HG03066 (cell line): ENCODE results near the gene SYT2.

Experiments
- ATAC-seq: cut with Tn5 transposase; IDR thresholded peaks from one replicate; pipeline ENCODE4 v1.9.1; 2021; ENCODE audit warnings: low read depth; ENCODE audit not compliant: unreplicated experiment

SYT2 gene

GRCh38 chr1:202680586-202681352 is 29.5 kb downstream of the SYT2 start:
- ATAC-seq = no peak

- no peak for ATAC-seq
These were observed 30.7 kb downstream of the SYT2 start for GRCh38 chr1:202679406-202680177.

- no peak for ATAC-seq
These were observed 32.8 kb downstream of the SYT2 start for GRCh38 chr1:202677433-202677832.

- no peak for ATAC-seq
These were observed 36.7 kb downstream of the SYT2 start for GRCh38 chr1:202673531-202673930.

GRCh38 chr1:202671399-202671798 is 38.9 kb downstream of the SYT2 start:
- no peak for ATAC-seq

- ATAC-seq = no peak
These were observed 44.8 kb downstream of the SYT2 start for GRCh38 chr1:202665417-202665816.

- no peak for ATAC-seq
These were observed 46.2 kb downstream of the SYT2 start for GRCh38 chr1:202664083-202664482.

- no peak for ATAC-seq
These were observed 47.1 kb downstream of the SYT2 start for GRCh38 chr1:202663131-202663530.

GRCh38 chr1:202662081-202662480 is 48.2 kb downstream of the SYT2 start:
- no peak for ATAC-seq

GRCh38 chr1:202661136-202661845 is 49.0 kb downstream of the SYT2 start:
- no peak for ATAC-seq

- no peak for ATAC-seq
These were observed 50.3 kb downstream of the SYT2 start for GRCh38 chr1:202659974-202660373.

- no peak for ATAC-seq
These were observed 50.7 kb downstream of the SYT2 start for GRCh38 chr1:202659541-202659940.

GRCh38 chr1:202658769-202659168 is 51.5 kb downstream of the SYT2 start:
- no peak for ATAC-seq

GRCh38 chr1:202658251-202658759 is 51.9 kb downstream of the SYT2 start:
- ATAC-seq = no peak

GRCh38 chr1:202656951-202657646 is 53.2 kb downstream of the SYT2 start:
- ATAC-seq = no peak

- no peak for ATAC-seq
These were observed 54.2 kb downstream of the SYT2 start for GRCh38 chr1:202656057-202656456.

GRCh38 chr1:202654079-202654478 is 56.2 kb downstream of the SYT2 start:
- ATAC-seq = no peak

GRCh38 chr1:202649553-202650392 is 60.5 kb downstream of the SYT2 start:
- ATAC-seq = no peak

GRCh38 chr1:202648605-202649226 is 61.5 kb downstream of the SYT2 start:
- no peak for ATAC-seq
